HG02678 (cell line): ENCODE data around the gene B4GALNT3.

Source experiments
- ATAC-seq: cut with Tn5 transposase; IDR thresholded peaks from one replicate; pipeline ENCODE4 v1.9.1; 2021; ENCODE audit warnings: mild to moderate bottlenecking, moderate library complexity; ENCODE audit not compliant: unreplicated experiment

The B4GALNT3 gene

GRCh38 chr12:556498-556897, 96.8 kb downstream of the B4GALNT3 start:
- no peak for ATAC-seq

DNA sequence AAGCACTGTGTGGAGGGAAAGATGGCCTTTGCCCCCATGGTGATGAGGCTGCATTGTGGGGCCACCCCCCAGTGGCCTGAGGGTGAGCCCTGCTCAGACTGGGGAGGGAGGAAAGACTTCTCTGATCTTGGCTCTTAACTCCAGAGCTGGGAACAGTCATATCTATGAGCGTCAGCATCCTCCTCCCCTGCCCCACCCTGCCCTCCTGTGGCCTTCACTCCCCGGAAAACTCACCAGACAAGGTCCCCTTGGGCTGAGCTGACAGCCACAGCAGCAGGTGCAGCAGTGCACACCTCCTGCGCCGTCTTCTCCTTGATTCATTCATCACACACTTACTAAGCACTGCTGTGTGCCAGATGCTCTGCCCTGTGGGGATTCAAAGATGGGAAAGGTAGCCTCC, 98.8 kb downstream of the B4GALNT3 start:
- ATAC-seq, result no peak

DNA sequence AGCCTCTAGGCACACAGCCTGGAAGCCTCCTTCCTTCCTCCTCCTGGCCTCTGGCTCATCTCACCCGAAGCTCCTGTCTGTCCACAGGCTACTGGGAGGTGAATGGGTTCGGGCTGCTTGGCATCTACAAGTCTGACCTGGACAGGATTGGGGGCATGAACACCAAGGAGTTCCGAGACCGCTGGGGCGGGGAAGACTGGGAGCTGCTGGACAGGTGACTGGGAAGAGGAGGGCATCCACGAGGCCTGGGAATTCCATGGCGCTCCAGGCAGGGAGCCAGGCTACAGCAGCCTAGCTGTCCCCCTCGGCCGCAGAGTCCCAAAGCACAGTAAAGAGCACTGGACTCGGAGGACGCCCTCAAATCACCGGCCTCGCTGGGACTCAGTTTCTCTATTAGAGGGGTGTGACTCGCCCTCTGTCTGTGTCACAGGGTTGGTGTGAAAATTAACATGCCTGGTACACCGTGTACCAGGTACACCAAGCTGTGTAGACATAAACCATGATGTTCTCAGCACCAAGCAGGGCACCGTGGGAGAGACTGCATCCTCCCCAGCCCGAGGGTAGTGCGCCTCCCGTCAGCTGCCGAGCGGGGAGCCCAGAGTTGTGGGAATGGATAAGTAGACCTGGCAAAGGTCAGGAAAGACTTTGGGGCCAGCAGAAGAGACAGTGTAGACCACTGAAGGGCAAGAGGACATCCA, 99.6 kb downstream of the B4GALNT3 start:
- ATAC-seq, result no peak

GRCh38 chr12:559906-560455, 100.2 kb downstream of the B4GALNT3 start:
- no peak for ATAC-seq

- no peak for ATAC-seq
Measured at GRCh38 chr12:560691-561390, 101.1 kb downstream of the B4GALNT3 start.

DNA sequence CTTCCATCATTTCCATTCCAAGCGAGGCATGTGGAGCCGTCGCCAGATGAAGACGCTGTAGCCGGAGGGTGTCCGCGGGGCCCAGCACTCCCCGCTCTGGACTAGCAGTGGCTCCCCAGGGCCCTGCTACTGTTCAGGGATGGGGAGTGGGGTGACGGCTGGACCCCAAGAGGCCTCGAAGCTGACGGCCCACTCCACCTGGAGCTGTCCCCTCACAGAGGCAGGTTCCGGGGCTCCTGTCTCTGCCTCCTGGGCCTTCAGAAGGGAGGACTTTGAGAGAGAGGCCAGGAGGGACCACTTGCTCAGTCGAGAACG, 101.6 kb downstream of the B4GALNT3 start:
- no peak for ATAC-seq

- no peak for ATAC-seq
Measured at GRCh38 chr12:561908-562593, 102.3 kb downstream of the B4GALNT3 start.

GRCh38 chr12:562634-563033, 102.9 kb downstream of the B4GALNT3 start:
- no peak for ATAC-seq

DNA sequence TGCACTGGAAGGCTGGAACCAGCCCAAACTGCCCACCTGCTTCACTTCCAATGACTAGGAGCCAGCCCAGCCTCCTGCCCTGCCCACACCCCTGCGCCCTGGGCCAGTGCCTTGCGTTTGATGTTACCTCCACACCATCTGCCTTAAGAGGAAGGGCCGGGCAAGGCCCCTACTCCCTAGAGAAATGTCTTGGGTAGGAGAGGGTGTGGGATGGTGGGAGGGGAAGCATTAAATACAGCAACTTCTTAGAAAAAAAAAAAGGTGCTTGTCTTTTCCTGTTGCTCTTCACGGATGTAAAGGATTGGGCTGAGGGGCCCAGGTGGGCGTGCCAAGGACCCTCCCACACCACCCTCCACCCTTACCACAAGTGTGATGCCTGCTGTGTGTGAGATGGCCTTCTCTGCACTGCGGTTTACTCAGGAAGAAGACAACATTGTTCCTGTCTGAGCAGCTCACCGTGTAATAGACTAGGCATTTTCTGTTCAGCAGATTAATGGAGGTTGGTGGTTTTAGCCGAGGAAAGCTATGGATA, 103.6 kb downstream of the B4GALNT3 start:
- ATAC-seq, result no peak

DNA sequence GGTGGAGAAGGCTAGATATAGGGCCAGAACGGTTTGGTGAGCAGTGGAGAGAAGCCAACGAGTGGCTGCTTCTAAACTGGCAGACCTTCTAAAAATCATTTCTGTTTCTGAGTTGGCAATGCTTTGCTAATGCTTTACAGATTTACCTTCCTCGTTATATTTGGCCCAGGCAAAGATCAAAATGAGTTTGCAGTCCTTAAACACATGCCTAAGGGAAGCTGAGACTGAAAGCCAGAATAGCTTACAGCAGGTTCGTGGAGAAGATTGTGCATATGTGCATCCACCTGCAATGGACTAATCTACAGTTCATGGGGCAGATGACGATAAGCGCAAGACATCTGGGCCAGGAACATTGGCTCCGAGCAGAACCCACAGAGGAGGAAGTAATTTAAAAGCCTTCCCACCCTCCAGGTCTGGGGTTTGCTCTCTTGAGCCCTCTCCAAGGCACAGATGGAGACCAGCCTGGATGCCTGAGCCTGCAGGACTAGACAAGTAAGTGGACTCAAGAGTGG, 104.1 kb downstream of the B4GALNT3 start:
- ATAC-seq, result no peak

DNA sequence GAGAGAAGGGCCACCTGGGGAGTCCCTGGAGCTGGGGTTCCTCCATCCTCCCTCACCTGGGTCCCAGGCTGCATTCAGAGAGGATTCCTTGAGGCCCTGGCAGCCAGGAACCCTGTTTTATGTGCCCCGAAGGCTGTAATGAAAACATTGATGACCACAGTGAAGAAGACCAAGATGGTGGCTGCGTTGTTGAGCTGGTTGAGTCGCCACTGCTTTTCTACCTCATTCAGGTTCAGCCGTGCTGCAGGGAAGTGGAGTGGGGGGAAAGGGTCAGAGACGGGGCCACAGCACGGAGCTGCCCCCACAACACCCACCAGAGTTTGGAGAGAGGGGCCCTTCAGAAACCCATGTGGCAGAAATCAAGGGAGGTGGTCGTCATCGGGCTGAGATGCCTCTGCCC, 105.4 kb downstream of the B4GALNT3 start:
- no peak for ATAC-seq

- no peak for ATAC-seq
Measured at GRCh38 chr12:565589-566105, 105.9 kb downstream of the B4GALNT3 start.

DNA sequence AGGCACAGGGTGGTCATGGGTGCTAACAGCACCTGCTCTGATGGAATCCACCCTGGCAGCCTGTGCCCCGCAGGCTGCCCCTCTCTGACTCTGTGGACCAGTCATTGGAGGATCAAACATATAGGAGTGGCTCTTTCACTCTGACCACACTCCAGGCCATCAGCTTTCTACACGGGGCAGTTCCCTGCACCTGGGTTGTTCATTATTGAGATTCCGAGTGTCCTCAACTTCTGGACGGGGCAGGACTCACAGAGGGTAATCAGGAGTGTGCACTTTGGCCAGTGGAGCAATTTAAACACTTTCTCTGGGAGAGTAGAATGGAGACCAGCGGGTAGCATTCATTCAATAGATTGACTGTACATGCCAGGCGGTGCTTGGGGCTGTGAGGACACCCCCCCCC, 108.7 kb downstream of the B4GALNT3 start:
- no peak for ATAC-seq

- ATAC-seq, result no peak
Measured at GRCh38 chr12:569091-569676, 109.4 kb downstream of the B4GALNT3 start.

GRCh38 chr12:569803-570434, 110.2 kb downstream of the B4GALNT3 start:
- ATAC-seq, result peak; percentile 79

DNA sequence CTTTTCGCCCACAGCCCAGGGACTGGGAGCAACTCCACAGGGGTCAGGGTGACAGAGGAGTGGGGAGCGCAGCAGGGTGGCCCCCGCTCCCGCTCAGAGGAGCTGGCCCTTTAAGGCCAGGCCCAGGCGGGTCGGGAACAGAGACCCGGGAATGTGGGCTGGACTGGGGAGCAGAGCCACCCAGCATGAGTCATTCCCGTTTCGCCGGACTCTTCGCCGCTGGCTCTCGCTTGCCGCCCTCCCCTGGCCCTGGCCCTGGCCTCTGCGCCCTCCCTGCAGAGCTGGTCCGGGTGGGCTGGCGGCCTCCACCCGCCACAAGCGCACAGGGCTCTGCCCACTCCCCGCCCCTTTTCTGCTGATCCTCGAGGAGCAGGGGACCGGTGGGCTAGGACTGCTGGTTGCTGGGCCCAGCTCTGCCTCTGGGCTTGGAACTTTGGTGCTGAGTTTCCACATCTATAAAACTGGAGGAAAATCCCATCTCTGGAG, 110.7 kb downstream of the B4GALNT3 start:
- no peak for ATAC-seq

- no peak for ATAC-seq
Measured at GRCh38 chr12:570921-571794, 111.4 kb downstream of the B4GALNT3 start.

DNA sequence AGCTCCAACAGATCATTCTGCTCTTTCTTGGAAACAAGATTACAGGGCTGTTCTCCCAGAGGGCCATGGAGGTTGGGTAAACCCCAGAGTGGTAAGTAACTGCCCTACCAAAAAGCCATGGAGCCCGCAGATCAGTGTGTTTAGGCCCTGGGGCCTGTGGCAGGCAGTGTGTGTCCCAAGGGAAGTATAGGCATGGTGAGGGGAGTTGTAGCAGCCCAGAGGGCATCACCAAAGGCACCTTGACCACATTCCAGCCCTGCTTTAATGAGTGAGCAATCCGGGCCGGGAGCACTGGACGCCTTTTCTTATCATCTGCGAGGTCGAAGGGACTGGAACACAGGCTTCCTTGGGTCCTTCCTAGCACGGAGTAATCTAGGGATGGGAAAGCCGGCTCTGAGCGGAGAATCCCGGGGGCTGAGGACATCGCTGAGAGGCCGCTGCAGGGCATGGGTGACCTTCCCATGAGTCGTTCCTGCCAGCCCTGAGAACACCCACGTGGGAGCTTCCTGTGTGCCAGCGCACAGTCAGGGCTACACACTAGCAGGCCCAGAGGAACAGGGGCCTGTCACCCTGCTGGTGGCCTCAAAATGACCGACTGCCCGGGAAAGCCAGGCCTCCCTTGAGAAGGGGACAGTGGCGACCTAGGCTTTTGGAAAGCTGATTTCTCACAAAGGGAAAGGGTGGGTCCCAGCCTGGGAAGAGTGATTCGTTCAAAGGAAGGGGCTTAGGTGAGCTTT, 112.2 kb downstream of the B4GALNT3 start:
- no peak for ATAC-seq

DNA sequence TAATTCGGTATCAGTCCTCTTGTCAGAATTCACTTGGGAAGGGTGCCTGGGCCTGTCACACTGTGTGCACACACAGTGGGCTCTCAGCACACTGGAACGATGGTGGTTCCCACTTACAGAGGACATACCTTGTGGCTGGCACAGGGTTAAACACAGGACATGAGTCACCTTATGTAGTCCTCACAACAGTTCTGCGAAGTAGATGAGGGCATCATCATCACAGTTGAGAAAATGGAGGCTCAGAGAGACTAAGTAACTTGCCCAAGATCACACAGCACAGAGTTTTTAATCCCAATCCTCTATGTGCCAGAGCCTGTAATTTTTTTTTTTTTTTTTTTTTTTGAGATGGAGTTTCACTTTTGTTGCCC, 112.8 kb downstream of the B4GALNT3 start:
- ATAC-seq, result no peak
